Osteoblast (primary cell): Measurements from ENCODE around the gene RAC2. TPM values are rescaled to one million over a fixed set of nuclear protein-coding genes. Genes with fewer than 3 reads are reported as not detected.
A peak's percentile ranks its signal among the peaks of the same experiment; 100 is the strongest.

ENCODE experiments used
- DNase-seq: peaks from one replicate; pipeline ENCODE4 v3.0.0; 2011; ENCODE audit warnings: low spot score, mixed read lengths; ENCODE audit not compliant: insufficient read length; ENCODE audit errors: missing footprints
- H2AFZ ChIP-seq: 2 replicates; pipeline ENCODE4 v1.6.0; 2011; ENCODE audit warnings: mild to moderate bottlenecking, low read length
- H3K27ac ChIP-seq: 2 replicates; pipeline ENCODE4 v1.5.1; 2011; ENCODE audit warnings: mild to moderate bottlenecking, low read depth, low read length, moderate library complexity
- H3K27me3 ChIP-seq: 2 replicates; pipeline ENCODE4 v1.6.0; 2012; ENCODE audit warnings: mild to moderate bottlenecking, control low read depth, inconsistent platforms, low read length, moderate library complexity; ENCODE audit not compliant: insufficient read depth
- H3K36me3 ChIP-seq: 2 replicates; pipeline ENCODE4 v1.5.1; 2011; ENCODE audit warnings: mild to moderate bottlenecking, low read length, control low read depth, moderate library complexity; ENCODE audit not compliant: insufficient read depth
- H3K4me1 ChIP-seq: 2 replicates; pipeline ENCODE4 v1.5.1; 2011; ENCODE audit warnings: mild to moderate bottlenecking, low read length, control low read depth, moderate library complexity; ENCODE audit not compliant: insufficient read depth
- H3K4me2 ChIP-seq: 2 replicates; pipeline ENCODE4 v1.6.0; 2011; ENCODE audit warnings: mild to moderate bottlenecking, low read length; ENCODE audit not compliant: insufficient read depth
- H3K4me3 ChIP-seq: fragments of 200-600 bp; sonication (generic); 3 replicates; pipeline ENCODE4 v1.5.1; 2012; ENCODE audit warnings: mild to moderate bottlenecking, low read length, inconsistent platforms; ENCODE audit not compliant: insufficient read depth
- H3K79me2 ChIP-seq: 2 replicates; pipeline ENCODE4 v1.6.0; 2012; ENCODE audit warnings: mild to moderate bottlenecking, low read length, control low read depth, inconsistent platforms; ENCODE audit not compliant: insufficient read depth
- H3K9me3 ChIP-seq: 2 replicates; pipeline ENCODE4 v1.5.1; 2011; ENCODE audit warnings: low read depth, low read length, control low read depth
- H4K20me1 ChIP-seq: 2 replicates; pipeline ENCODE4 v1.6.0; 2012; ENCODE audit warnings: mild to moderate bottlenecking, low read length, control low read depth; ENCODE audit not compliant: insufficient read depth
- CTCF ChIP-seq: IDR thresholded peaks from 2 replicates; pipeline ENCODE4 v1.5.1; 2011; ENCODE audit warnings: mild to moderate bottlenecking, low read depth, low read length, moderate library complexity; ENCODE audit errors: extremely low read depth
- total RNA-seq: library from RNA; depleted of rRNA; stranded (reverse); fragments of >200 nt; gene quantifications from 2 replicates; pipeline ENCODE4 v1.2.3, GENCODE V29; 2012

RAC2 gene
- total RNA-seq, 1 donor: 14.5 TPM

GRCh38 chr22:37183432-37184379, 60.4 kb downstream of the RAC2 start:
- H3K4me2 ChIP-seq: no peak overlapping the region
- TF ChIP-seq CTCF: no peak
- H3K36me3 ChIP-seq: no peaks in the 10 kb centered on the region
- no peaks in the 10 kb centered on the region for H3K79me2 ChIP-seq
- peaks cover 22% of the 10 kb centered on the region for H3K4me1 ChIP-seq
- no peaks in the 10 kb centered on the region for H3K27me3 ChIP-seq
- H3K4me3 ChIP-seq: no peak overlapping the region
- DNase-seq: peak; percentile 58
- H3K9me3 ChIP-seq: no peaks in the 10 kb centered on the region
- H4K20me1 ChIP-seq: no peaks in the 10 kb centered on the region
- no peak overlapping the region for H2AFZ ChIP-seq
- H3K27ac ChIP-seq: no peak overlapping the region

GRCh38 chr22:37182949-37183245, 61.2 kb downstream of the RAC2 start:
- Histone ChIP-seq H3K36me3 (no peaks in the 10 kb centered on the region), H3K79me2 (no peaks in the 10 kb centered on the region), H3K27ac (no peak overlapping the region), H3K4me1 (peaks cover 22% of the 10 kb centered on the region), H3K9me3 (no peaks in the 10 kb centered on the region), H3K4me2 (no peak overlapping the region), H4K20me1 (no peaks in the 10 kb centered on the region), H3K27me3 (no peaks in the 10 kb centered on the region), H2AFZ (no peak overlapping the region), H3K4me3 (no peak overlapping the region)
- no peak for TF ChIP-seq CTCF
- DNase-seq: no peak

- TF ChIP-seq CTCF: no peak
- H3K4me2 ChIP-seq: no peak overlapping the region
- no peaks in the 10 kb centered on the region for H3K79me2 ChIP-seq
- H2AFZ ChIP-seq: no peak overlapping the region
- DNase-seq: peak; percentile 66
- no peak overlapping the region for H3K4me3 ChIP-seq
- no peaks in the 10 kb centered on the region for H3K9me3 ChIP-seq
- no peaks in the 10 kb centered on the region for H3K36me3 ChIP-seq
- no peak overlapping the region for H3K27ac ChIP-seq
- H3K4me1 ChIP-seq: peaks cover 16% of the 10 kb centered on the region
- H4K20me1 ChIP-seq: no peaks in the 10 kb centered on the region
- no peaks in the 10 kb centered on the region for H3K27me3 ChIP-seq
Observed at GRCh38 chr22:37182101-37182948, 61.7 kb downstream of the RAC2 start.

- H2AFZ ChIP-seq: no peak overlapping the region
- no peak overlapping the region for H3K4me2 ChIP-seq
- H3K79me2 ChIP-seq: no peaks in the 10 kb centered on the region
- no peaks in the 10 kb centered on the region for H3K9me3 ChIP-seq
- no peaks in the 10 kb centered on the region for H3K36me3 ChIP-seq
- H3K4me1 ChIP-seq: peaks cover 14% of the 10 kb centered on the region
- H3K27me3 ChIP-seq: no peaks in the 10 kb centered on the region
- no peak overlapping the region for H3K27ac ChIP-seq
- no peak overlapping the region for H3K4me3 ChIP-seq
- TF ChIP-seq CTCF: no peak
- no peaks in the 10 kb centered on the region for H4K20me1 ChIP-seq
- DNase-seq: peak; percentile 75
Observed at GRCh38 chr22:37181681-37182080, 62.4 kb downstream of the RAC2 start.
